GM12892 (cell line): ENCODE measurements around the gene TRIO.

Experiments
- POLR2A ChIP-seq: IDR thresholded peaks from 2 replicates; pipeline ENCODE4 v1.6.1; 2011; ENCODE audit warnings: low read depth, low read length, control low read depth
- POLR2AphosphoS5 ChIP-seq: IDR thresholded peaks from 2 replicates; pipeline ENCODE4 v1.6.1; 2011; ENCODE audit warnings: low read depth, low read length, control low read depth
- TAF1 ChIP-seq: IDR thresholded peaks from 2 replicates; pipeline ENCODE4 v1.6.1; 2011; ENCODE audit warnings: low read depth, mild to moderate bottlenecking, control low read depth, low read length, borderline replicate concordance

DNA sequence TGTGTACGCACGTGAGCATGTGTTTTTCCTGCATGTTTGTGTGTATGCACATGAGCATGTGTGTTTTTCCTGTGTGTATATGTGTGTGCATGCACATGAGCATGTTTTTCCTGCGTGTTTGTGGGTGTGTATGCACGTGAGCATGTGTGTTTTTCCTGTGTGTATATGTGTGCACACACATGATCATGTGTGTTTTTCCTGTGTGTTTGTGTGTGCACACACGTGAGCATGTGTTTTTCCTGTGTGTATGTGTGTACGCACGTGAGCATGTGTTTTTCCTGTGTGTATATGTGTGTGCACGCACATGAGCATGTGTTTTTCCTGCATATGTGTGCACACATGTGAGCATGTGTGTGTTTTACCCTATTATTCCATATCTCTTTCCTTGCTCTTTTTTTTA is 205.9 kb downstream of the TRIO start:
- TF ChIP-seq TAF1 (no peak), POLR2A (no peak), POLR2AphosphoS5 (no peak)
